ENCODE data around the gene TTLL5. TPM values are rescaled to one million over a fixed set of nuclear protein-coding genes. Genes with fewer than 3 reads are reported as not detected.

Gene TTLL5
- total RNA-seq, 2 donors from 2014 or later = 14.6 to 15.3 TPM

DNA sequence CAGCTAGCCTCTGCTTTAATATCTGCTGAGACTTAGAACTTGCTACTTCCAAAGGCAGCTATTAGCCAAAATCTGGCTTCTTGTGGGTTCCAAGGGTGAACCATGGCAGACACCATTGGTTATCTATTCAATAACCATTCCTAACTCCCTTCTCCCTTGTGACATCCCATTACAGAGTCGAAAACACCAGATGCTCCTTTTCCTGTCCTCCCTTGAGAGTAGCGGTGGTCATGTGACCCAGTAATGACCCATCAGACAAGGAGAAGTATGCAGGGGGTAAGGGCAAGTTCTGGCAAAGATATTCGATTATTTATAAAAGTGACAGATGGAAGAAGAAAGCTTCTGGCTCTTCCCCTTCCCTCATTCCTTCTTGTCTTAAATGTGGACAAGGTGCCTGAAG, 300.6 kb downstream of the TTLL5 start:
- H3K9me3 Mint-ChIP-seq = no peaks in the 10 kb centered on the region
- H3K4me3 Mint-ChIP-seq = no peak overlapping the region
- peaks cover 0 to 3% of the 10 kb centered on the region in 2 donors for H3K36me3 Mint-ChIP-seq (ENCODE audit: insufficient read depth in 2 of 2)
- no peak overlapping the region for H3K27ac Mint-ChIP-seq
- no peaks in the 10 kb centered on the region for H3K4me1 Mint-ChIP-seq (ENCODE audit: low read depth)
- DNase-seq (no peak), ATAC-seq (replicated peaks in 1 of 2) (no peak)
- H3K27me3 Mint-ChIP-seq (ENCODE audit: low read depth) = no peaks in the 10 kb centered on the region

DNA sequence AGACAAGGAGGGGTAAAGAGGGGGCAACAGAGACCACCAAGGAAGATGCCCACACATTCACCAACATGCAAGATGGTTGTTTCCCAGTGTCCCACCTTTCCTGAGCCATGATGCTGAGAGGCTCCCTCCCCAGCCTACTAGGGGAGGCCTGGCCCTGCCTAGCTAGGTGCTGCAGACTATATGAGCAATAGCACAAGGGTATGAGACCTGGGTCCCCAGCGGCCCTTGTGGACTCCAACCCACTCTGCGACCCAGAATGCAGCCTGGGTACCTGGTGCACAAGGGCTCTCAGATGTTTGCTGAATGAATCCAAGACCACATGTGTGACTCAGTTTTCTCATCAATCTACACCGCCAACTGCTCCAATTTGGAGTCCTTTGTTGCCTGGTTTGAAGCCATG, 306.8 kb downstream of the TTLL5 start:
- Mint-ChIP-seq H3K36me3 (ENCODE audit: insufficient read depth in 2 of 2) (peaks cover 0 to 3% of the 10 kb centered on the region in 2 donors), H3K9me3 (no peaks in the 10 kb centered on the region), H3K27me3 (ENCODE audit: low read depth) (no peaks in the 10 kb centered on the region), H3K4me1 (ENCODE audit: low read depth) (no peaks in the 10 kb centered on the region), H3K27ac (no peak overlapping the region), H3K4me3 (no peak overlapping the region)
- ATAC-seq (replicated peaks in 1 of 2) = no peak
- no peak for DNase-seq

- Mint-ChIP-seq H3K27me3 (ENCODE audit: low read depth) (no peaks in the 10 kb centered on the region), H3K4me1 (ENCODE audit: low read depth) (no peaks in the 10 kb centered on the region), H3K4me3 (no peak overlapping the region), H3K36me3 (ENCODE audit: insufficient read depth in 2 of 2) (peaks cover 0 to 3% of the 10 kb centered on the region in 2 donors), H3K9me3 (no peaks in the 10 kb centered on the region), H3K27ac (no peak overlapping the region)
- no peak for ATAC-seq (replicated peaks in 1 of 2)
- DNase-seq = no peak
These were observed 307.4 kb downstream of the TTLL5 start for GRCh38 chr14:75968456-75968855.

- Mint-ChIP-seq H3K27ac (no peak overlapping the region), H3K4me1 (ENCODE audit: low read depth) (no peaks in the 10 kb centered on the region), H3K9me3 (no peaks in the 10 kb centered on the region), H3K4me3 (no peak overlapping the region), H3K27me3 (ENCODE audit: low read depth) (no peaks in the 10 kb centered on the region), H3K36me3 (ENCODE audit: insufficient read depth in 2 of 2) (peaks cover 0 to 3% of the 10 kb centered on the region in 2 donors)
- no peak for ATAC-seq (replicated peaks in 1 of 2)
- DNase-seq = no peak
These were observed 308.1 kb downstream of the TTLL5 start for GRCh38 chr14:75969126-75969525.

DNA sequence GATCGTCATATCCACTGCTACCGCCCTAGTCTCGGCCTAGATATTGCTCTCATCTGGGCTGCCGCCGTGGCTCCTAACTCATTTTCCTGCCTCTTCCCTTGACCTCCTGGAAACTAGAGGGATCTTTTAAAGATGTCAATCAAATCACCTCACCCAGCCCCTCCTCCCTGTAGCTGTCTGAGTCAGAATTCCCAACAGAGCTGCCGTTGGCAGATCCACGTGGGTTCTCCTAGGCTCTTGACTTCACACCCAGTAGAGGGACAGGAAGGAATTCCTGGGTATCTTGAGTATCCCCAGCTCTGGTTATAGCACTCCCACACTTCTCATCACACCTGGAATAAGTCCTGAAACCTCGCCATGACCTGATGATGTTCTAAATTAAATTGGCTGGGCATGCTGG, 308.8 kb downstream of the TTLL5 start:
- no peak overlapping the region for H3K27ac Mint-ChIP-seq

DNA sequence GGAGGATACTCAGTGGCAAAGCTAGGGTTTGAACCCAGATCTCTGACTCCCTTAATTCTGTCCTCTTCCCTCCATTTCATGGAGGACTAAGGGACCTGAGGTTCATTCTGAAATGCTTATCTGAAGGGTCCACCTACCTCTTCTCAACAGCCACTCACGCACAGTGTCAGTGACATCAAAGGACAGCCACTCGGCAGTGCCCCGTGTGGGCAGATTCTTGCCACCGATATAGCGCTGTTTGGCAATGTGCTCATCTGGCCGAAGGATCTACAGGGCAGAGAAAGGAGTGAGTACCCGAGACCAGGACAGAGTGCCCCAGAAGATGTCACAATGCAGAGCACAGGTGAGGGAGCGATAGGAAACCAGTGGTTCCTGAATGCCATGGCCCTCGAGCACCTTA, 309.9 kb downstream of the TTLL5 start:
- Mint-ChIP-seq H3K4me1 (ENCODE audit: low read depth) (no peaks in the 10 kb centered on the region), H3K27me3 (ENCODE audit: low read depth) (no peaks in the 10 kb centered on the region), H3K9me3 (no peaks in the 10 kb centered on the region), H3K27ac (no peak overlapping the region), H3K36me3 (ENCODE audit: insufficient read depth in 2 of 2) (peaks cover 0 to 3% of the 10 kb centered on the region in 2 donors), H3K4me3 (no peak overlapping the region)
- DNase-seq (no peak), ATAC-seq (replicated peaks in 1 of 2) (no peak)

More for the DNA sequence above, 308.8 kb downstream of the TTLL5 start:
- Mint-ChIP-seq H3K4me1 (ENCODE audit: low read depth) (no peaks in the 10 kb centered on the region), H3K9me3 (no peaks in the 10 kb centered on the region), H3K36me3 (ENCODE audit: insufficient read depth in 2 of 2) (peaks cover 0 to 3% of the 10 kb centered on the region in 2 donors), H3K27me3 (ENCODE audit: low read depth) (no peaks in the 10 kb centered on the region), H3K4me3 (no peak overlapping the region)
- ATAC-seq (replicated peaks in 1 of 2) (no peak), DNase-seq (no peak)

DNA sequence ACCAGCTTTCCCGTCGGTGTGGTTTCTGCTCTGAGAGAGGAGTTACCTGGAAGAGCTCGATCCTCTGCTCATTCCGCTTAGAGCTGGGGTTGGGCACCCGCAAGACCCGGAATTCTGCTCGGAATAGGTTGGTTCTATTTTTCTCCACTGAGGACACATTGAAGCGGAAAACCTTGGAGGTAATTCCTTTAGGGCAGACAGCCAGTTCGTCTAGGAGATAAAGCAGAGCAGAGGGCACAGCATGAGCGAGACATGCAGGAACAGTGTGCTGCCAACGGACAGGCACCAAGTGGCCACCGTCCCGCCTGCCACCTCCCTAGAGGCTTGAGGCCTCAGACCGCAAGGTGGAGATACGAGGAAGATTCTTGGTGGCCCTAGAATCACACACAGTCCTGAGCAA, 310.5 kb downstream of the TTLL5 start:
- no peaks in the 10 kb centered on the region for H3K9me3 Mint-ChIP-seq
- no peaks in the 10 kb centered on the region for H3K36me3 Mint-ChIP-seq (ENCODE audit: insufficient read depth in 2 of 2)
- H3K27me3 Mint-ChIP-seq (ENCODE audit: low read depth) = no peaks in the 10 kb centered on the region
- ATAC-seq (replicated peaks in 1 of 2) = no peak
- no peak overlapping the region for H3K4me3 Mint-ChIP-seq
- DNase-seq = no peak
- H3K27ac Mint-ChIP-seq = no peak overlapping the region
- no peaks in the 10 kb centered on the region for H3K4me1 Mint-ChIP-seq (ENCODE audit: low read depth)

GRCh38 chr14:75972801-75973421, 311.9 kb downstream of the TTLL5 start:
- Mint-ChIP-seq H3K27ac (no peak overlapping the region), H3K4me3 (no peak overlapping the region), H3K9me3 (no peaks in the 10 kb centered on the region), H3K27me3 (ENCODE audit: low read depth) (no peaks in the 10 kb centered on the region), H3K4me1 (ENCODE audit: low read depth) (no peaks in the 10 kb centered on the region), H3K36me3 (ENCODE audit: insufficient read depth in 2 of 2) (no peaks in the 10 kb centered on the region)
- ATAC-seq (replicated peaks in 1 of 2) (no peak), DNase-seq (no peak)

- no peak overlapping the region for H3K4me3 Mint-ChIP-seq
- no peaks in the 10 kb centered on the region for H3K36me3 Mint-ChIP-seq (ENCODE audit: insufficient read depth in 2 of 2)
- H3K9me3 Mint-ChIP-seq = no peaks in the 10 kb centered on the region
- H3K27ac Mint-ChIP-seq = no peak overlapping the region
- H3K4me1 Mint-ChIP-seq (ENCODE audit: low read depth) = peaks cover 39% of the 10 kb centered on the region
- DNase-seq (no peak), ATAC-seq (replicated peaks in 1 of 2) (no peak)
- no peaks in the 10 kb centered on the region for H3K27me3 Mint-ChIP-seq (ENCODE audit: low read depth)
These were observed 316.0 kb downstream of the TTLL5 start for GRCh38 chr14:75976826-75977581.

GRCh38 chr14:75977582-75977943, 316.5 kb downstream of the TTLL5 start:
- H3K4me1 Mint-ChIP-seq (ENCODE audit: low read depth) = peaks cover 40% of the 10 kb centered on the region
- no peak for DNase-seq
- H3K27me3 Mint-ChIP-seq (ENCODE audit: low read depth) = no peaks in the 10 kb centered on the region
- H3K27ac Mint-ChIP-seq = no peak overlapping the region
- no peak for ATAC-seq (replicated peaks in 1 of 2)
- H3K36me3 Mint-ChIP-seq (ENCODE audit: insufficient read depth in 2 of 2) = no peaks in the 10 kb centered on the region
- H3K9me3 Mint-ChIP-seq = no peaks in the 10 kb centered on the region
- no peak overlapping the region for H3K4me3 Mint-ChIP-seq

- Mint-ChIP-seq H3K4me3 (no peak overlapping the region), H3K27ac (no peak overlapping the region), H3K27me3 (ENCODE audit: low read depth) (no peaks in the 10 kb centered on the region), H3K36me3 (ENCODE audit: insufficient read depth in 2 of 2) (no peaks in the 10 kb centered on the region), H3K9me3 (no peaks in the 10 kb centered on the region), H3K4me1 (ENCODE audit: low read depth) (peaks cover 45% of the 10 kb centered on the region)
- ATAC-seq (replicated peaks in 1 of 2) = no peak
- peak in 1 of 2 donors; percentile 16 for DNase-seq
These were observed 317.2 kb downstream of the TTLL5 start for GRCh38 chr14:75978249-75978731.

DNA sequence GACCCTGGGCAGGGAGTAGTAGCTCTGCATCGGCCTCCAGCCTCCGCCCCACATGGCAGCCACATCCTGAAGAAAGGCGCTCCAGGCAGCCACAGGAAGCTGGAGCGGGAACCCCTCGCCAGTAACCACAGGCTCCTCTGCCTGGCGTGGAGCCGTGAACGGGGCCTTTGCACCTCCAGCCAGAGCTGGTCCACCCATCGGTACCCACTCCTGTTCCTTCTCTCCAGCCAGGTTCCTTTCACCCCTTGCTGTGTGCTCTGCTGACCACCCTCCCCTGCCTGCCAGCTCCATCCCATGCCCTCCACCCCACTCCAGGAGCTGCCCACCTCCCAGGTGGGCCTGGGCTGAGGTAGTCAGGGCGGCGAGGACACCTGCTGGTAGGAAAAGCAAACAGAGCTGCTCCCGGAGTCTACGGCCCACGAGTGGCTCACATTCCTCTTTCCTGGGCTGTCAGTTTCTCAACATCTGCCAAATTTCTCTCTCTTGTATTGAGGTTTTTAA, 318.1 kb downstream of the TTLL5 start:
- Mint-ChIP-seq H3K9me3 (no peaks in the 10 kb centered on the region), H3K4me1 (ENCODE audit: low read depth) (peaks cover 45% of the 10 kb centered on the region), H3K27me3 (ENCODE audit: low read depth) (no peaks in the 10 kb centered on the region), H3K4me3 (peak overlapping the region in 1 of 2 donors; percentile 46), H3K36me3 (ENCODE audit: insufficient read depth in 2 of 2) (no peaks in the 10 kb centered on the region), H3K27ac (no peak overlapping the region)
- DNase-seq = peak in 1 of 2 donors; percentile 43
- ATAC-seq (replicated peaks in 1 of 2) = no peak

- no peak for ATAC-seq (replicated peaks in 1 of 2)
- Mint-ChIP-seq H3K27ac (no peak overlapping the region), H3K27me3 (ENCODE audit: low read depth) (no peaks in the 10 kb centered on the region), H3K4me1 (ENCODE audit: low read depth) (peaks cover 45% of the 10 kb centered on the region), H3K36me3 (ENCODE audit: insufficient read depth in 2 of 2) (no peaks in the 10 kb centered on the region), H3K4me3 (peak overlapping the region in 1 of 2 donors; percentile 47), H3K9me3 (no peaks in the 10 kb centered on the region)
- no peak for DNase-seq
These were observed 318.9 kb downstream of the TTLL5 start for GRCh38 chr14:75979648-75980565.
